HG02571 (cell line): ENCODE data around the gene COIL.
A peak's percentile ranks its signal among the peaks of the same experiment; 100 is the strongest.

Experiments used
- ATAC-seq: cut with Tn5 transposase; IDR thresholded peaks from one replicate; pipeline ENCODE4 v1.9.1; 2021; ENCODE audit warnings: mild to moderate bottlenecking, moderate library complexity; ENCODE audit not compliant: unreplicated experiment

COIL gene

DNA sequence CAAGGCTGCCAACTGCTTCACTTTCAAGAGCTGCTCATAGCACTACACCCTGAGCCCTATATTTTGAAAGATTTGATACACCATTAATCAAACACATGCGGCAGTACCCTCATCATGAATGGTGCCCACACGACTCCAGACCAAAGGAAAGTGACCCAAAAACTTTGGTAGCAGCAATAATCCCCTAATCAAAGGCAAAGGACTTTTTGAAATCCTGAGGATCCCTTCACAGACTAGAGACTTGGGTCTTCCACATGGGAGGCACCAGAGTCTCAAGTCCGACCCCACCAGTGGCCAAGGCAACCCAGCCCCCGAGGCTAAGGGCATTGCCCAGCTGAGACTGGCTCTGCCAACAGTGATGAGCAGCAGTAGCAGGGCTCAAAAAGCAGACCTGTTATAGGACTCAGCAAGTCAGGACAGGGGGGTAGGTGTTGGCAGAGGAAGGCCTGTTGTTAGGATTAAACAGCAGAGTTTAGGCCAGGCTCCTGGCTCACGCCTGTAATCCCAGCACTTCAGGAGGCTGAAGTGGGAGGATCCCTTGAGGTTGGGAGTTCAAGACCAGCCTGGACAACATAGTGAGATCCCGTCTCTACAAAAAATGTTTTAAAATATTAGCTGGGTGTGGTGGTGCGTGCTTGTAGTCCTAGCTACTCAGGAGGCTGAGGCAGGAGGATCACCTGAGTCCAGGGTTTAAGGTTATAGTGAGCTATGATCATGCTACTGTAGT, 50.2 kb downstream of the COIL start:
- ATAC-seq = no peak

DNA sequence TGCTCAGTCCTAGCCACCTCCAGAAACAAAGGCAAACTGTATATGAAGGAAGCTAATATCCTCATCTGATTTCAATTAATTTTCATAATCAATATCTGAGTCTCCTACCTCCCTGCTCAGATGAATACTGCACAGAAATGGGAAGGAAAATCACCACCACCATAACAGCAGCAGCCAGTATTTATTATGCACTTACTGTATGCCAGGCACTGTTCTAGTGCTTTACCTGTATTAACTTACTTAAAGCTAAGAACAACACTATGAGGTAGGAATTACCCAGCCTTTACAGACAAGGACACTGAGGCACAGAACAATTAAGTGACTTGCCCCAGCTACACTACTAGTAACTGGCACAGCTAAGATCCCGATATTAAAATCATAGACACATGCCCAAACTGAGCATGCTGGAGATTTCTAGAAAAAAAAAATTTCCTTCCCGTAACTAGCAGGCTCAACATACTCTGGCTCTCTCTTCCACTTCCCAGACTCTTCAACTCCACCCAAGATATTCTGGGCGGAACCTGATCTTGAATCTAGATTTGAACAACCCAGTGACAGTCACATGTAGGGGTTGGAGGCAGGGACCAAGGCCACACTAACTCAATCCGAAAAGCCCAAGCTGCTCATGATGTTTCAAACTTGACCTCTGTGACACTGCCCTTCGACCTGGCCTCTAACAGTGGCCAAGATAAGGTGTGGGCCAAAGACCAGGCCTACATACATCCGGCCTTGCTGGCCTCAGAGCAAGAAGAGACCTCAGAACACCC, 50.9 kb downstream of the COIL start:
- ATAC-seq = no peak

DNA sequence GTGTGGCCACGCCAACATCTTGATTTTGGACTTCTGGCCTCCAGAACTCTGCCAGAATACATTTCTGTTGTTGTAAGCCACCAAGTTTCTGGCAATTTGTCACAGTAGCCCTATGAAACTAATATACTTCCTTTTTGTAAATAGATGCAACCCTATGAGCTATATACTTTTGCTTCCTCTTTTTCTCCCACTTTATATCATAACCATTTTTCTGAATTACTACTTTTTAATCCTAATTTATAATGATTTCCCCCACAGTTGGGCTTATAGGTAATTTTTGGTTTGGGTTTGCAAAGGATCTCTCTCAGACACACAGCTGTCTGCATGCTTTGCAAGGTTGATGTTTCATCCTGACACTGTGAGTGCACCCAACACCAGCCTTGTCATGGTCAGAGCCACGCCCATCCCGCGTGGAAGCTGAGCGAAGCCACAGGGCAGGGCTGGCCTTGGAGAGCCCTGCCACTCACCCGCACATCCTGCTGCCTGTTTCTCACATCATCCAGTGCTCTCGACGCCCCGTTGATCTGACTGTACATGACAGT, 52.8 kb downstream of the COIL start:
- peak; percentile 62 for ATAC-seq

GRCh38 chr17:56903560-56903959, 57.3 kb downstream of the COIL start:
- ATAC-seq = no peak

- ATAC-seq = no peak
Measured at GRCh38 chr17:56902348-56902747, 58.5 kb downstream of the COIL start.

DNA sequence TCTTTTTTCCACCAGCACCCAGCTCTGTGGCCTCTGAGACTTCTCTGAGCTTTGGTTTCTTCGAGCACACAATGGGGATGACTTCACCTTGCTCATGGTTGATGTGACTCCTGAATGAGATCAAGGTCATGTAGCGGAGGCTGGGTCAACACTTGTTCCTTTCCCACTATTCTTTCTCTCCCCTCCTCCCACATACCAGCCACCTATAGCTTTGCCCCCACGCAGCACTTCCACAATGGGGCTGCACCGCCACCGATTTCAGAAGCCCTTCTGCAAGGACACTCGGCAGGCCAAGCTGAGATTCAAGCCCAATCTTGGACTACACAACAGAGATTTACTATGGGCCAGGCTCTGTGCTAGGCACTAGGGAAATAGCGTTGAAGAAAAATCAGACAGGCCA, 61.4 kb downstream of the COIL start:
- ATAC-seq = no peak

DNA sequence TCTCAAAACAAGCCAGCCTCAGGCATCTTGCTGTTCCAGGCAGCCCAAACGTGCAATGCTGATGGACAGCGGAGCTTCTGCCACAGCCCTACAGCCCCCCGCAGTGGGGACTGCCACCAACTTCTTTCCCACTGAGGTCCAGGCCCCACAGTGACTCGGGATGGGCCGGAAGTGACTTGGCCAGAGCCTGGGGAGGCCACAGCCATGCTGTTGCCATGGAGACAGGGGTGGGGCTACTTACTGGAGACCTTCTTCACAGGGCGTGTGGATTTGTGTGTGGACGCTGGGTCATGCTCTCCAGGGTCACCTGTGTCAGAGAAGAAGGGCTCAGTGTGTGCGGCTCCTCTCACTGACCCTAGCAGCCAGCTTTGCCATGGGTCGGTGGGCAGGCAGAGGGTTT, 62.0 kb downstream of the COIL start:
- no peak for ATAC-seq

DNA sequence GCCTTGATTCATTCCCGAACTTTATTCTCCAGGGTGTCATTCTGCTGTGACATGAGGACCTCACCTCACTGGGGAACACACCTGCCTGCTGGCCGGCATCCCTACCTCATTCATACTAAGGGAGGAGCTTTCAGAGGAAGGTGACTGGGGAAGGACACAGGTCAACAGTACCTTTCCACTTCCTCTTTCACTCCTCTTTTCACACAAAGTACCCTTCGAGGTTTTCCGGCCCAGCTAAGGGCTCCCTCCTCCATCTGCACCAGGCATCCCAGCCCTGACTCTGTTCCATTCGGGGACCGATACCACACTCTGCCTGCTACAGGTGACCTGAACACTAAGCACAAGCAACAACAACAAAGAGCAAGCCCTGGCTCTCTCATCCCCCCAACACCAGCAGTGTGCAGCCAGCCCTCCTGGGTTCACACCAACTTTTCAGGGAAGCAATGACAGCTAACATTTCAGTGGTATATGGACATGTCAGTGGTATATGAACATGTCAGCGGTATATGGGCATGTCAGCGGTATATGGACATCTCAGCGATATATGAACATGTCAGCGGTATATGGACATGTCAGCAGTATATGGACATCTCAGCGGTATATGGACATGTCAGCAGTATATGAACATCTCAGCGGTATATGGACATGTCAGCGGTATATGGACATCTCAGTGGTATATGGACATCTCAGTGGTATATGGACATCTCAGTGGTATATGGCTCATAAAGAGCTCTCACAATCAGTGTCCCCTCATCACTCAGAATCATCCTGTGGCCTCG, 63.0 kb downstream of the COIL start:
- no peak for ATAC-seq

DNA sequence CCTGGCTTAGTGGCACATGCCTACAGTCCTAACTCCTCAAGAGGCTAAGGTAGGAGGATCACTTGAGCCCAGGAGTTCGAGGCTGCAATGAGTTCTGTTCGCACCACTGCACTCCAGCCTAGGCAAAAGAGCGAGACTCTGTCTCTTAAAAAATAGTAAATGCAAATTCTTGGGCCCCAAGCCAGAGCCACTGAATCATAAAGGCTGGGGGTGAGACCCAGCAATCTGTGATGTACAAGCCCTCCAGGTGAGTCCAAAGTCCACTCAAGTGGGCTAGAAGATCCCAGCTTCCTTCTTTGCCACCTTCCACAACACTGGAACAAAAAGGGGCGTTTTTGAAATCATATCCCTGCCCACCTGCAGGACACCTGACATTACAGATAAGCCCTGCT, 63.9 kb downstream of the COIL start:
- no peak for ATAC-seq

DNA sequence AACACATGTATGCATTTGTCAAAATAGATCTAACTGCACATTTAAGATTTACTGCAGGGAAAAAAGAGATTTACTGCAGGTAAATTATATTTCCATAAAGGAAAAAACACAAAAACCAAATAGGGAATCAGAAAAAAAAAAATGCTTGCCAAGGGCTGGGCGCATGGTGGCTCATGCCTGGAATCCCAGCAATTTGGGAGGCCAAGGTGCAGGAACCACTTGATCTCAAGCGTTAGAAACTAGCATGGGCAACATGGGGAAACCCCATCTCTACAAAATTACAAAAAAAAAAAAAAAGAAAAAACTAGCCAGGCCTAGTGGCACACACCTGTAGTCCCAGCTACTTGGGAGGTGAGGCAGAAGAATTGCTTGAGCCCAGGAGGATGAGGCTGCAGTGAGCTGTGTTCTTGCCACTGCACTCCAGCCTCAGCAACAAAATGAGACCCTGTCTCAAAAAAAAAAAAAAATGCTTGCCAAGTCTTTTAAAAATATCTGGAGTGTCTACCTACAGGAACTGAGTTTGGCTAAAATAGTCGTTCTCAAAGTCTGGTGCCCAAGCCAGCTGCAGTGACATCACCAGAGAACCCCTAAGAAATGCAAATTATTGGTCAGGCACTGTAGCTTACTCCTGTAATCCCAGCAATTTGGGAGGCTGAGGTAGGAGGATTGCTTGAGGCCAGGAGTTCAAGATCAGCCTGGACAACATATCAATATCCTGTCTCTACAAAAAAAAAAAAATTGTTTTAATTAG, 64.5 kb downstream of the COIL start:
- no peak for ATAC-seq

DNA sequence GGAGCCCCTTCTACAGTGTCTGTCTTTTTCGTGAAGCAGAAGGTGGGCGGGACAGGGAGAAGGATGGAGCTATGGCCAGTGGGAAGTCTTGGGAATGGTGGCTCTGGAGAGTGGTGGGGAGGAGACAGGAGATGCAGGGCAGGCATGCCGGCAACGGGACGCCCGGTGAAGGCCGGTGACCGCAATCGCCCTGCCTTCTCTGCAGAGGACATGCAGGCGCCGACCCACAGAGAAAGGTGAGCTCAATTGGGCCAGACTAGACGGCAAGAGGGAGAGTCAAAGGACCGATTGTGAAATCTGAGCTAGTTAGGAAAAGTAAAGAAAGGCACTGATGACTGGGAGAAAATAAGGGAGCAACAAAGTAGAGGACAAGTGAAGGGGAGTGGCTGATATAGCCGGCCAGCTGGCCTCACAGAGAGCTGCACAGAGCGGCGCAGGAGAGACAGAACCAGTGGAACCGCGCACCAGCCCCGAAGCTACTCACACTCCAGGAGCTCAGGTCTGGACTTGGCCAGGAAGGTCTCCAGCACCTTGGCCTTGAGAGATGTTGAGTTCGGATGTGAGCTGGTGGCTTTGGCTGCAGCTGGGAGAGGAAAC, 65.9 kb downstream of the COIL start:
- ATAC-seq = no peak

GRCh38 chr17:56893503-56893902, 67.3 kb downstream of the COIL start:
- ATAC-seq = no peak

GRCh38 chr17:56892333-56892732, 68.5 kb downstream of the COIL start:
- ATAC-seq = no peak

DNA sequence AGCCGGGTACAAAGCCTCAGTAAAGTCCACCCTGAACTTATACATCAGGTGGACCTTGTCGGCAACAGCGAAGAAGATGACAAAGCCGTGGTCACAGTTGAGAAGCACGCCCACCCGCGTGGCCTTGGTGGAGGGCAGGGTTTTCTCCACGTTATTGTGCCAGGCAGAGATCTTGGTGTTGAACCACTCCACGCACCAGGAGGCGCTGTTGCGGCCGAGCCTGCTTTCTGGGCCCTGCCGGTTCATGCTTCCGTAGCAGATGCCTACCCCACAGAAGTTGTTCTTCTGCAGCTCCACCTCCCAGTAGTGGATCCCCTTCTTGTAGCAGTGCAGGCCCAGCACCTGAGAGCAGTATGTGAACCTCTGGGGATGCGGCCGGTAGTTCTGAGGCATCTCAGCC, 69.1 kb downstream of the COIL start:
- no peak for ATAC-seq

DNA sequence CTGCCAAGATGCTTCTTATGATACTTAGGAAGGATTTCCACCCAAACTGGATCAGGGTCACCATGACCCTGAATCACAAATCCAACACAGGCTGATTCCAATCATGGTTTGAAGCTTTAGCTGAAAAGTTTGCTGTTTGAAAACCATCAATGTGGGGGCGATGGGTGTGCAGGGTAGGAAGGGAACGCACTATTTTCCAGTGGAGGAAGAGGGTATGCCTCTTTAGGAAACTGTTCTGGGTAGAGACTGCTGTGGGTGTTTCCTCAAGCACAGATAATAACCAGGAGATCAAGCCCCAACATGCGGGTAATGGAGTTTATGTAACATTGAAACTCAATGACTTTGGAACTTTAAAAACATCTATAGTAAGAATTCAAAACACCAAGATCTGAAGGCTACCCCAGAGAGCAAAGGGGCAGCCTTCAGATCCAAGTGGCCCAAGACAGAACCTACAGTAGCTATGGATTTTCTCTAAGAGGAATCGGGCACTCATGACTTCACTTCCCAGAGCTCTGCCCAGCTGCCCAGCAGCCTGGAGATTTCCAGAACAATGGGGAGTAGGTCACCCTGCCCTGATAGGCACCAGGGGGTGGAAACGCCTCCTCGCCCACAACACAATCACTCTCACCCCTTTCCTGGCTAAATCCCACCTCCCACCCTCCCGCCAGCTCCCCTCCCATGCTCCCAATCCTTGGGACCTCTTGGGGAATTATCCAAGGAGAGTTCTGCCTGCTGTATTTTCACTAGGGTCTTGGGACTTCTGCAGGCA, 69.8 kb downstream of the COIL start:
- ATAC-seq = no peak

GRCh38 chr17:56890390-56890789, 70.5 kb downstream of the COIL start:
- ATAC-seq = no peak
